SK-N-SH treated with all-trans-retinoic acid at 6 μM for 48 hours (cell line): ENCODE results near the gene LAMTOR4.

Experiments
- ARNTL ChIP-seq: fragments of 450-650 bp; formaldehyde crosslinking; IDR thresholded peaks from 2 replicates; pipeline ENCODE4 v1.5.0; 2020; ENCODE audit warnings: low read depth, mild to moderate bottlenecking, moderate library complexity, borderline replicate concordance
- GLIS3 ChIP-seq: fragments of 250-450 bp; sonication (Bioruptor Pico); IDR thresholded peaks from 2 replicates; pipeline ENCODE4 v1.5.0; 2020; ENCODE audit warnings: mild to moderate bottlenecking, moderate library complexity
- TOX ChIP-seq: fragments of 250-450 bp; sonication (Bioruptor Pico); IDR thresholded peaks from 2 replicates; pipeline ENCODE4 v1.8.0; 2021; ENCODE audit warnings: mild to moderate bottlenecking, moderate library complexity, borderline replicate concordance
- ZNF70 ChIP-seq: fragments of 450-650 bp; formaldehyde crosslinking; IDR thresholded peaks from 2 replicates; pipeline ENCODE4 v1.5.0; 2020; ENCODE audit warnings: mild to moderate bottlenecking, moderate library complexity
- TF ChIP-seq, protein P1 (sequence below): fragments of 250-450 bp; sonication (Bioruptor Pico); IDR thresholded peaks from 2 replicates; pipeline ENCODE4 v1.5.0; 2020; ENCODE audit warnings: mild to moderate bottlenecking, moderate library complexity
- TF ChIP-seq, protein P2 (sequence below): fragments of 250-450 bp; sonication (Bioruptor Pico); IDR thresholded peaks from 2 replicates; pipeline ENCODE4 v1.8.0; 2020; ENCODE audit warnings: mild to moderate bottlenecking, moderate library complexity, borderline replicate concordance
- TF ChIP-seq, protein P3 (sequence below): fragments of 250-450 bp; sonication (Bioruptor Pico); IDR thresholded peaks from 2 replicates; pipeline ENCODE4 v1.5.1; 2020; ENCODE audit warnings: low read depth, mild to moderate bottlenecking, moderate library complexity

DNA sequence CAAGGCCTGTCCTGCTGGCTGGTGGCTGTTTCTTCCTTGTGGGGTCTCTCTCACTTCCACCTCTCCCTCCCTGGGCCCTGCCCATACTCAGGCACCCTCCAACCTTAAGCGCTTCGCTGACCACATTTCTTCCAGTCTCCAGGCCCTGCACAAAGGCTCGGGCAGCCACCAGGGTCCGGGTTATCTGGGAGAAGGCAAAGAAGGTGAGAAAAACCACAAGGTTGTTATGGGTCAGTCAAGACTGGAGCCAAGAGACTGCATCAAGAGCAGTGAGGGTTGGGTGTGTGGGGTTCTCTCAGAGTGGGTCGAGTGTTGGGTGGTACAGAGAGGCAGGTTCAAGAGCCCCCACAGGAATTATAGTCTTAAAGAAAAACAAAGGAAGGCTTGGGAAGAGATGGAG is 25.9 kb downstream of the LAMTOR4 start:
- TF ChIP-seq ZNF70 (CRISPR knock-in tag) (no peak), GLIS3 (CRISPR knock-in tag) (no peak), ARNTL (CRISPR knock-in tag) (no peak), TOX (CRISPR knock-in tag) (no peak)
- TF ChIP-seq, protein P1, sequence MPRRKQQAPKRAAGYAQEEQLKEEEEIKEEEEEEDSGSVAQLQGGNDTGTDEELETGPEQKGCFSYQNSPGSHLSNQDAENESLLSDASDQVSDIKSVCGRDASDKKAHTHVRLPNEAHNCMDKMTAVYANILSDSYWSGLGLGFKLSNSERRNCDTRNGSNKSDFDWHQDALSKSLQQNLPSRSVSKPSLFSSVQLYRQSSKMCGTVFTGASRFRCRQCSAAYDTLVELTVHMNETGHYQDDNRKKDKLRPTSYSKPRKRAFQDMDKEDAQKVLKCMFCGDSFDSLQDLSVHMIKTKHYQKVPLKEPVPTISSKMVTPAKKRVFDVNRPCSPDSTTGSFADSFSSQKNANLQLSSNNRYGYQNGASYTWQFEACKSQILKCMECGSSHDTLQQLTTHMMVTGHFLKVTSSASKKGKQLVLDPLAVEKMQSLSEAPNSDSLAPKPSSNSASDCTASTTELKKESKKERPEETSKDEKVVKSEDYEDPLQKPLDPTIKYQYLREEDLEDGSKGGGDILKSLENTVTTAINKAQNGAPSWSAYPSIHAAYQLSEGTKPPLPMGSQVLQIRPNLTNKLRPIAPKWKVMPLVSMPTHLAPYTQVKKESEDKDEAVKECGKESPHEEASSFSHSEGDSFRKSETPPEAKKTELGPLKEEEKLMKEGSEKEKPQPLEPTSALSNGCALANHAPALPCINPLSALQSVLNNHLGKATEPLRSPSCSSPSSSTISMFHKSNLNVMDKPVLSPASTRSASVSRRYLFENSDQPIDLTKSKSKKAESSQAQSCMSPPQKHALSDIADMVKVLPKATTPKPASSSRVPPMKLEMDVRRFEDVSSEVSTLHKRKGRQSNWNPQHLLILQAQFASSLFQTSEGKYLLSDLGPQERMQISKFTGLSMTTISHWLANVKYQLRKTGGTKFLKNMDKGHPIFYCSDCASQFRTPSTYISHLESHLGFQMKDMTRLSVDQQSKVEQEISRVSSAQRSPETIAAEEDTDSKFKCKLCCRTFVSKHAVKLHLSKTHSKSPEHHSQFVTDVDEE (CRISPR knock-in tag), result no peak
- TF ChIP-seq, protein P2, sequence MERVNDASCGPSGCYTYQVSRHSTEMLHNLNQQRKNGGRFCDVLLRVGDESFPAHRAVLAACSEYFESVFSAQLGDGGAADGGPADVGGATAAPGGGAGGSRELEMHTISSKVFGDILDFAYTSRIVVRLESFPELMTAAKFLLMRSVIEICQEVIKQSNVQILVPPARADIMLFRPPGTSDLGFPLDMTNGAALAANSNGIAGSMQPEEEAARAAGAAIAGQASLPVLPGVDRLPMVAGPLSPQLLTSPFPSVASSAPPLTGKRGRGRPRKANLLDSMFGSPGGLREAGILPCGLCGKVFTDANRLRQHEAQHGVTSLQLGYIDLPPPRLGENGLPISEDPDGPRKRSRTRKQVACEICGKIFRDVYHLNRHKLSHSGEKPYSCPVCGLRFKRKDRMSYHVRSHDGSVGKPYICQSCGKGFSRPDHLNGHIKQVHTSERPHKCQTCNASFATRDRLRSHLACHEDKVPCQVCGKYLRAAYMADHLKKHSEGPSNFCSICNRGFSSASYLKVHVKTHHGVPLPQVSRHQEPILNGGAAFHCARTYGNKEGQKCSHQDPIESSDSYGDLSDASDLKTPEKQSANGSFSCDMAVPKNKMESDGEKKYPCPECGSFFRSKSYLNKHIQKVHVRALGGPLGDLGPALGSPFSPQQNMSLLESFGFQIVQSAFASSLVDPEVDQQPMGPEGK (CRISPR knock-in tag), result no peak
- TF ChIP-seq, protein P3, sequence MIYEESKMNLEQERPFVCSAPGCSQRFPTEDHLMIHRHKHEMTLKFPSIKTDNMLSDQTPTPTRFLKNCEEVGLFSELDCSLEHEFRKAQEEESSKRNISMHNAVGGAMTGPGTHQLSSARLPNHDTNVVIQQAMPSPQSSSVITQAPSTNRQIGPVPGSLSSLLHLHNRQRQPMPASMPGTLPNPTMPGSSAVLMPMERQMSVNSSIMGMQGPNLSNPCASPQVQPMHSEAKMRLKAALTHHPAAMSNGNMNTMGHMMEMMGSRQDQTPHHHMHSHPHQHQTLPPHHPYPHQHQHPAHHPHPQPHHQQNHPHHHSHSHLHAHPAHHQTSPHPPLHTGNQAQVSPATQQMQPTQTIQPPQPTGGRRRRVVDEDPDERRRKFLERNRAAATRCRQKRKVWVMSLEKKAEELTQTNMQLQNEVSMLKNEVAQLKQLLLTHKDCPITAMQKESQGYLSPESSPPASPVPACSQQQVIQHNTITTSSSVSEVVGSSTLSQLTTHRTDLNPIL (CRISPR knock-in tag), result no peak
